GM12874 (cell line): ENCODE data around the gene DEFB116.

ENCODE experiments used
- TF ChIP-seq, protein P1 (sequence below): IDR thresholded peaks from 2 replicates; pipeline ENCODE4 v1.5.1; 2011; ENCODE audit warnings: low read depth, mild to moderate bottlenecking, control low read depth, low read length, moderate library complexity; ENCODE audit not compliant: insufficient read depth

DEFB116 gene

GRCh38 chr20:31260326-31260932 lies 48.0 kb downstream of the DEFB116 start:
- TF ChIP-seq, protein P1, sequence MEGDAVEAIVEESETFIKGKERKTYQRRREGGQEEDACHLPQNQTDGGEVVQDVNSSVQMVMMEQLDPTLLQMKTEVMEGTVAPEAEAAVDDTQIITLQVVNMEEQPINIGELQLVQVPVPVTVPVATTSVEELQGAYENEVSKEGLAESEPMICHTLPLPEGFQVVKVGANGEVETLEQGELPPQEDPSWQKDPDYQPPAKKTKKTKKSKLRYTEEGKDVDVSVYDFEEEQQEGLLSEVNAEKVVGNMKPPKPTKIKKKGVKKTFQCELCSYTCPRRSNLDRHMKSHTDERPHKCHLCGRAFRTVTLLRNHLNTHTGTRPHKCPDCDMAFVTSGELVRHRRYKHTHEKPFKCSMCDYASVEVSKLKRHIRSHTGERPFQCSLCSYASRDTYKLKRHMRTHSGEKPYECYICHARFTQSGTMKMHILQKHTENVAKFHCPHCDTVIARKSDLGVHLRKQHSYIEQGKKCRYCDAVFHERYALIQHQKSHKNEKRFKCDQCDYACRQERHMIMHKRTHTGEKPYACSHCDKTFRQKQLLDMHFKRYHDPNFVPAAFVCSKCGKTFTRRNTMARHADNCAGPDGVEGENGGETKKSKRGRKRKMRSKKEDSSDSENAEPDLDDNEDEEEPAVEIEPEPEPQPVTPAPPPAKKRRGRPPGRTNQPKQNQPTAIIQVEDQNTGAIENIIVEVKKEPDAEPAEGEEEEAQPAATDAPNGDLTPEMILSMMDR, result peak; percentile 61

GRCh38 chr20:31257364-31257763 lies 51.0 kb downstream of the DEFB116 start, which contains the start of gene DEFB115:
Gene DEFB115, plus strand, starts transcription at chr20:31257664. Its CDS starts 0 bp downstream, at chr20:31257664.
- TF ChIP-seq, protein P1, result no peak

GRCh38 chr20:31256959-31257358 lies 51.4 kb downstream of the DEFB116 start:
- TF ChIP-seq, protein P1, result no peak
